A673 (cell line): Measurements from ENCODE around the gene ATP5MK. TPM values are rescaled to one million over a fixed set of nuclear protein-coding genes. Genes with fewer than 3 reads are reported as not detected.

Experiments
- BruUV-seq: library from RNA; stranded (reverse); fragments of 400-500 nt; replicated peaks from 2 replicates; lab custom pipeline; 2021; lab: Mats Ljungman, UMichigan
- CTCF ChIA-PET: fragments of 300-600 bp; sonication (Branson Sonifier 250); formaldehyde crosslinking; loops from one replicate; lab custom pipeline; 2022; ENCODE audit warnings: antibody characterized with exemption; lab: Charles Lee
- POLR2A ChIA-PET: fragments of 300-600 bp; sonication (Branson Sonifier 250); formaldehyde crosslinking; loops from one replicate; lab custom pipeline; 2022; ENCODE audit warnings: antibody characterized with exemption; ENCODE audit not compliant: low non-redundant PET; lab: Charles Lee
- DNase-seq: peaks from one replicate; pipeline ENCODE4 v3.0.0-alpha.2; 2015; ENCODE audit warnings: low spot score
- H3K27ac ChIP-seq: fragments of 200-600 bp; sonication (generic); 2 replicates; pipeline ENCODE4 v1.5.1; 2016; ENCODE audit warnings: mixed run types, low read depth, mild to moderate bottlenecking, mixed read lengths, antibody characterized with exemption, low read length; ENCODE audit not compliant: poor library complexity, severe bottlenecking
- H3K27me3 ChIP-seq: fragments of 200-600 bp; sonication (generic); replicated peaks from 2 replicates; pipeline ENCODE4 v1.6.1; 2017; ENCODE audit warnings: mixed run types, low read depth, mild to moderate bottlenecking, mixed read lengths, antibody characterized with exemption, low read length; ENCODE audit not compliant: insufficient read depth, poor library complexity
- H3K36me3 ChIP-seq: fragments of 200-600 bp; sonication (generic); 2 replicates; pipeline ENCODE4 v1.6.1; 2016; ENCODE audit warnings: mixed run types, mild to moderate bottlenecking, mixed read lengths, antibody characterized with exemption, low read length; ENCODE audit not compliant: insufficient read depth, poor library complexity, severe bottlenecking
- H3K4me1 ChIP-seq: fragments of 200-600 bp; sonication (generic); 2 replicates; pipeline ENCODE4 v1.6.1; 2017; ENCODE audit warnings: mixed run types, mild to moderate bottlenecking, mixed read lengths, antibody characterized with exemption, low read length; ENCODE audit not compliant: insufficient read depth, poor library complexity, severe bottlenecking
- H3K4me3 ChIP-seq: fragments of 200-600 bp; sonication (generic); 2 replicates; pipeline ENCODE4 v1.5.1; 2016; ENCODE audit warnings: low read depth, mixed run types, mild to moderate bottlenecking, mixed read lengths, low read length; ENCODE audit not compliant: poor library complexity, severe bottlenecking
- H3K9me3 ChIP-seq: fragments of 200-600 bp; sonication (generic); 2 replicates; pipeline ENCODE4 v1.6.1; 2016; ENCODE audit warnings: mixed run types, low read depth, mild to moderate bottlenecking, mixed read lengths, antibody characterized with exemption, low read length; ENCODE audit not compliant: poor library complexity, severe bottlenecking
- EZH2 ChIP-seq: fragments of 200-600 bp; sonication (generic); IDR thresholded peaks from 2 replicates; pipeline ENCODE4 v1.6.1; 2017; ENCODE audit warnings: borderline replicate concordance, low read depth, mild to moderate bottlenecking, mixed read lengths, antibody characterized with exemption, low read length; ENCODE audit not compliant: poor library complexity, severe bottlenecking
- intact Hi-C: fragments of 100-400 bp; cut with micrococcal nuclease; formaldehyde crosslinking; loops from one replicate; pipeline ENCODE4 v1.10.0; 2022; ENCODE audit not compliant: unreplicated experiment
- total RNA-seq: library from RNA; stranded (reverse); gene quantifications from 2 replicates; pipeline ENCODE4 v1.2.3, GENCODE V29; 2021
- TF ChIP-seq, protein P1 (sequence below): fragments of 300-800, 200-600 bp; sonication (generic); conservative IDR thresholded peaks from 2 replicates; pipeline ENCODE4 v1.5.1; 2017; ENCODE audit warnings: low read depth, mild to moderate bottlenecking, antibody characterized with exemption, low read length, moderate library complexity, mixed read lengths

ATP5MK gene
- total RNA-seq, 1 experiment from 2014 or later = 426 TPM

- Histone ChIP-seq H3K4me3 (peak overlapping the region; percentile 80), H3K4me1 (peaks cover 21% of the 10 kb centered on the region), H3K9me3 (no peaks in the 10 kb centered on the region), H3K27me3 (no peaks in the 10 kb centered on the region), H3K27ac (peak overlapping the region; percentile 73), H3K36me3 (peaks cover 56% of the 10 kb centered on the region)
- ChIA-PET POLR2A (interaction anchor here (0.7 kb wide), 1 partner anchor 173 kb away, joined by 3 read pairs; no protein-coding TSS in a partner anchor), CTCF (no interaction called here)
- DNase-seq = peak; percentile 12
- intact Hi-C loops = loop anchor here (2.0 kb wide), 1 partner anchor 47 kb away; the partner anchor contains the start of gene PCGF6
- TF ChIP-seq EZH2 = no peak
- TF ChIP-seq, protein P1, sequence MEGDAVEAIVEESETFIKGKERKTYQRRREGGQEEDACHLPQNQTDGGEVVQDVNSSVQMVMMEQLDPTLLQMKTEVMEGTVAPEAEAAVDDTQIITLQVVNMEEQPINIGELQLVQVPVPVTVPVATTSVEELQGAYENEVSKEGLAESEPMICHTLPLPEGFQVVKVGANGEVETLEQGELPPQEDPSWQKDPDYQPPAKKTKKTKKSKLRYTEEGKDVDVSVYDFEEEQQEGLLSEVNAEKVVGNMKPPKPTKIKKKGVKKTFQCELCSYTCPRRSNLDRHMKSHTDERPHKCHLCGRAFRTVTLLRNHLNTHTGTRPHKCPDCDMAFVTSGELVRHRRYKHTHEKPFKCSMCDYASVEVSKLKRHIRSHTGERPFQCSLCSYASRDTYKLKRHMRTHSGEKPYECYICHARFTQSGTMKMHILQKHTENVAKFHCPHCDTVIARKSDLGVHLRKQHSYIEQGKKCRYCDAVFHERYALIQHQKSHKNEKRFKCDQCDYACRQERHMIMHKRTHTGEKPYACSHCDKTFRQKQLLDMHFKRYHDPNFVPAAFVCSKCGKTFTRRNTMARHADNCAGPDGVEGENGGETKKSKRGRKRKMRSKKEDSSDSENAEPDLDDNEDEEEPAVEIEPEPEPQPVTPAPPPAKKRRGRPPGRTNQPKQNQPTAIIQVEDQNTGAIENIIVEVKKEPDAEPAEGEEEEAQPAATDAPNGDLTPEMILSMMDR = no peak
- BruUV-seq = no TSS peak
These were observed 1.0 kb upstream of the ATP5MK start for GRCh38 chr10:103397191-103397825.

GRCh38 chr10:103396789-103397087 lies 463 bp upstream of the ATP5MK start:
- H3K27me3 ChIP-seq = no peaks in the 10 kb centered on the region
- H3K4me3 ChIP-seq = peak overlapping the region; percentile 80
- peak overlapping the region; percentile 73 for H3K27ac ChIP-seq
- no peaks in the 10 kb centered on the region for H3K9me3 ChIP-seq
- peaks cover 58% of the 10 kb centered on the region for H3K36me3 ChIP-seq
- TF ChIP-seq, protein P1 = peak; percentile 4; the same call in 1 of the 2 replicates
- no peak for TF ChIP-seq EZH2
- DNase-seq = no peak
- TSS peak; percentile 78 for BruUV-seq
- intact Hi-C loops = loop anchor here (2.0 kb wide), 1 partner anchor 46 kb away; the partner anchor contains the start of gene PCGF6
- peaks cover 21% of the 10 kb centered on the region for H3K4me1 ChIP-seq
- POLR2A ChIA-PET = no interaction called here
- CTCF ChIA-PET = no interaction called here

DNA sequence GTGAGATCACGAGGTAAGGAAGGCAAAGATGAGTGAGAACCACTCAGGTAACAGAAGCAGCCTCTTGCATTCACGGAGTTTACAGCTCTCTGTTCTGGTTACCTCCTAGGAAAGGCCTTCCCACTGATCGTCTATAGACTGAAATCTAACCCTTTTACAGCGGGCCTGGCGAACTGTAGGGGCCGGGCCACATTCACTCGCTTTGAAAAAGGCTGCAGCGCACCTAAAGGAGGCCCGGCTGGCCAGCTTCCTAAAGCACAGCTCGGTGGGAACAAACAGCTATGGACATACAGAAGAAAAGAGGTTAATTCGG lies 565 bp downstream of the ATP5MK start:
- intact Hi-C loops = loop anchor here (2.0 kb wide), 1 partner anchor 45 kb away; the partner anchor contains the start of gene PCGF6
- BruUV-seq = no TSS peak
- ChIA-PET CTCF (no interaction called here), POLR2A (no interaction called here)
- Histone ChIP-seq H3K27me3 (no peaks in the 10 kb centered on the region), H3K27ac (peak overlapping the region; percentile 87), H3K36me3 (peaks cover 59% of the 10 kb centered on the region), H3K9me3 (no peaks in the 10 kb centered on the region), H3K4me1 (peaks cover 21% of the 10 kb centered on the region), H3K4me3 (peak overlapping the region; percentile 80)
- peak; percentile 4 for DNase-seq
- TF ChIP-seq, protein P1 = no peak
- no peak for TF ChIP-seq EZH2
